ENCODE measurements around the gene HS3ST3B1.

The HS3ST3B1 gene

GRCh38 chr17:14301279-14302090 is 604 bp downstream of the HS3ST3B1 start:
- Histone ChIP-seq H3F3A (ENCODE audit: insufficient read depth, low read length) (no peaks in the 10 kb centered on the region), H3K4me3 (ENCODE audit: low read length) (peak overlapping the region; percentile 36; the same call in 1 of the 2 replicates), H3K9ac (ENCODE audit: low read length) (no peak overlapping the region), H3K9me3 (replicated peaks; ENCODE audit: insufficient read depth, low read length) (no peaks in the 10 kb centered on the region), H3K9me2 (replicated peaks; ENCODE audit: insufficient read depth, low read length) (no peaks in the 10 kb centered on the region), H3K36me3 (replicated peaks; ENCODE audit: insufficient read depth, low read length) (no peaks in the 10 kb centered on the region), H3K27me3 (replicated peaks; ENCODE audit: insufficient read depth, low read length) (peaks cover 2% of the 10 kb centered on the region; the same call in 1 of the 2 replicates), H4K20me1 (ENCODE audit: insufficient read depth, low read length) (no peaks in the 10 kb centered on the region), H3K4me1 (ENCODE audit: low read length) (no peaks in the 10 kb centered on the region), H3K4me2 (ENCODE audit: low read depth, low read length) (peak overlapping the region; percentile 34; the same call in 1 of the 2 replicates), H3K79me2 (ENCODE audit: low read length) (no peaks in the 10 kb centered on the region), H2AFZ (ENCODE audit: low read length) (no peak overlapping the region), H3K27ac (ENCODE audit: low read length) (no peak overlapping the region)
- no peak for DNase-seq
- TF ChIP-seq EZH2 (optimal IDR thresholded peaks at IDR 0.05; ENCODE audit: low read depth, low read length): no peak
- TF ChIP-seq CTCF (IDR thresholded peaks at IDR 0.05; ENCODE audit: low read length): no peak
- no peak for TF ChIP-seq EZH2phosphoT487 (IDR thresholded peaks at IDR 0.05; ENCODE audit: low read length)

GRCh38 chr17:14302091-14302430 is 1.2 kb downstream of the HS3ST3B1 start:
- DNase-seq: no peak
- no peaks in the 10 kb centered on the region for H3K36me3 ChIP-seq (replicated peaks; ENCODE audit: insufficient read depth, low read length)
- H3K4me2 ChIP-seq (ENCODE audit: low read depth, low read length): peak overlapping the region; percentile 22; the same call in 1 of the 2 replicates
- TF ChIP-seq EZH2 (optimal IDR thresholded peaks at IDR 0.05; ENCODE audit: low read depth, low read length) (no peak), EZH2phosphoT487 (IDR thresholded peaks at IDR 0.05; ENCODE audit: low read length) (no peak), CTCF (IDR thresholded peaks at IDR 0.05; ENCODE audit: low read length) (no peak)
- no peak overlapping the region for H3K9ac ChIP-seq (ENCODE audit: low read length)
- peak overlapping the region; percentile 36; the same call in 1 of the 2 replicates for H3K4me3 ChIP-seq (ENCODE audit: low read length)
- H3F3A ChIP-seq (ENCODE audit: insufficient read depth, low read length): no peaks in the 10 kb centered on the region
- no peak overlapping the region for H3K27ac ChIP-seq (ENCODE audit: low read length)
- H3K4me1 ChIP-seq (ENCODE audit: low read length): no peaks in the 10 kb centered on the region
- peaks cover 2% of the 10 kb centered on the region; the same call in 1 of the 2 replicates for H3K27me3 ChIP-seq (replicated peaks; ENCODE audit: insufficient read depth, low read length)
- no peaks in the 10 kb centered on the region for H3K9me2 ChIP-seq (replicated peaks; ENCODE audit: insufficient read depth, low read length)
- H4K20me1 ChIP-seq (ENCODE audit: insufficient read depth, low read length): no peaks in the 10 kb centered on the region
- no peaks in the 10 kb centered on the region for H3K9me3 ChIP-seq (replicated peaks; ENCODE audit: insufficient read depth, low read length)
- H3K79me2 ChIP-seq (ENCODE audit: low read length): no peaks in the 10 kb centered on the region
- no peak overlapping the region for H2AFZ ChIP-seq (ENCODE audit: low read length)

- Histone ChIP-seq H3K9me3 (replicated peaks; ENCODE audit: insufficient read depth, low read length) (no peaks in the 10 kb centered on the region), H3K4me2 (ENCODE audit: low read depth, low read length) (peak overlapping the region; percentile 22; the same call in 1 of the 2 replicates), H3K4me3 (ENCODE audit: low read length) (peak overlapping the region; percentile 36; the same call in 1 of the 2 replicates), H3K9me2 (replicated peaks; ENCODE audit: insufficient read depth, low read length) (no peaks in the 10 kb centered on the region), H3K79me2 (ENCODE audit: low read length) (no peaks in the 10 kb centered on the region), H4K20me1 (ENCODE audit: insufficient read depth, low read length) (no peaks in the 10 kb centered on the region), H3F3A (ENCODE audit: insufficient read depth, low read length) (no peaks in the 10 kb centered on the region), H3K27ac (ENCODE audit: low read length) (no peak overlapping the region), H3K27me3 (replicated peaks; ENCODE audit: insufficient read depth, low read length) (peaks cover under 1% of the 10 kb centered on the region; the same call in 1 of the 2 replicates), H3K9ac (ENCODE audit: low read length) (no peak overlapping the region), H3K36me3 (replicated peaks; ENCODE audit: insufficient read depth, low read length) (no peaks in the 10 kb centered on the region), H2AFZ (ENCODE audit: low read length) (no peak overlapping the region), H3K4me1 (ENCODE audit: low read length) (no peaks in the 10 kb centered on the region)
- DNase-seq: peak; percentile 59
- TF ChIP-seq CTCF (IDR thresholded peaks at IDR 0.05; ENCODE audit: low read length) (peak; percentile 39), EZH2phosphoT487 (IDR thresholded peaks at IDR 0.05; ENCODE audit: low read length) (no peak), EZH2 (optimal IDR thresholded peaks at IDR 0.05; ENCODE audit: low read depth, low read length) (no peak)
Observed at GRCh38 chr17:14302431-14303099, 1.7 kb downstream of the HS3ST3B1 start.
